Stimulated activated CD4-positive, alpha-beta T cell treated with anti-CD3 and anti-CD28 coated beads, Interleukin-4, amount 100 ng/mL, for 4 hours (primary cell): ENCODE measurements around the gene COA3.

Experiments used
- DNase-seq, 2 experiments: peaks; one replicate each; pipeline ENCODE4 v3.0.0-alpha.2; 2020

COA3 gene

DNA sequence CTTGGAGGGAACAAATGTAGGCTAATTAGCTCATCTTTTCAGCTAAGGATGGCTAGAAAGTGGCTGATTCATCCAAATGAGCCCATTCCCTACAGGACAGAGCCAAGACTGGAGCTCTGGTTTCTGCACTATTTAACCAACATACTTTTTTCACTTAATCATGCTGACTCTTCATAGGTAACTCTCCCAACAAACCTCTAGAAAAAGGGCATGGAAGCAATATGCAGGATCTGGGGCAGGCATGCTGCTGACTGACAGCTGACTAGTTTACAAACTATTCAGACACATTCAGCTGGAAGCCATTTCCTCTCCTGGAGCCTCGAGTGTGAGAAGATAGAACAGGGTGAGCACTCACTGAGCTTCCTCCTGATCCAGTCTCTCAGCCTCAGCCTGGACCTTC lies 19.4 kb upstream of the COA3 start:
- DNase-seq, result no peak

DNA sequence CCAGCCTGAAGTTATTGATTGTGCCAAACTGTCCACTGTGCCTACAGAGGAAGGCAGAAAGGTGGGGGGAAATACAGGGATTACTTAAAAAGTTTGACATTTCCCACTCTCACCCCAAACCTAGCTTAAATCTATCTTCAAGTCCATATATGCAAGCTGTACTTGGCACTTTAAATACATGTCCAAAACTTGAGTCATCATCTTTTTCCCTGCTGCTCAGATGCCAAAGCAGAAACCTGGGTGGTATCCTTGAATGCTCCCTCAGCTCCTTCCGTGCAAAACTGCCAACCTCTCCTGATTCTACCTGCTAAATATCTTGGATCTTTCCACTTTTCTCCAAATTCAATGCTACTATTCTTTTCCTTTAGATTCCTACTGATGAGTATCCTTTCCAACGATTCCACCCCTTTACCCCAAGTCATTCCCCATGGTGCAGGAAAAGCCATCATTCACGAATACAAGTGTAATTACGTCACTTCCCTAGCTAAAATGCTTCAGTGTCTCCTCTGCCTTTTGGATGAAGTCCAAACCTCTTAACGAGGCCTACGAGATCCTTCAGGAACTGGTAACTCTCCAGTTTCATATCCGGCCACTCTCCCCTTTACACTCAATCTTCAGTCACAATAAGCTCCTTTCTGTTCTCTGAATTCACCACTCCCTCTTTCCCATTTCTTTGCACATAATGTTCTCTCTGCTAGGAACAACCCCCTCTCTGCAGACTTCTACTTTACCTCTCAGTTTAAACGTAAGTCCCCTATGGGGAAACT lies 16.3 kb upstream of the COA3 start:
- DNase-seq, result no peak

DNA sequence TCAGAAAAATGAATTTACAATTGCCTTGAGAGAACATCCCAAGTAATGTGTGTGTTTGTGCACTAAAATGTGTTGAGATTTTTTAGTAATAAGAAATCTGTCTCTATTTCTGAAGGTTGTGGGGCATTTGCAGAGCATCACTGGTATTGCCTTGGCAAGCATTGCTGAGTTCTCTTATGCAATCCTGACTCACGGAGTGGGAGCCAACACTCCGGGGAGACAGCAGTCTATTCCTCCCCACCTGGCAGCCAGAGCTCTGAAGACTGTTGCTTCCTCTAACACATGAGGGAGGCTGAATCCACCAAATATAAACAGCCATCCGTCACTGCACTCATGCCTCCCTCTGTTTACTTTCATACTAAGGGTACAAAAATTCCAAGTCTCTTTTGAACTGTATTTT lies 10.7 kb upstream of the COA3 start:
- no peak for DNase-seq

DNA sequence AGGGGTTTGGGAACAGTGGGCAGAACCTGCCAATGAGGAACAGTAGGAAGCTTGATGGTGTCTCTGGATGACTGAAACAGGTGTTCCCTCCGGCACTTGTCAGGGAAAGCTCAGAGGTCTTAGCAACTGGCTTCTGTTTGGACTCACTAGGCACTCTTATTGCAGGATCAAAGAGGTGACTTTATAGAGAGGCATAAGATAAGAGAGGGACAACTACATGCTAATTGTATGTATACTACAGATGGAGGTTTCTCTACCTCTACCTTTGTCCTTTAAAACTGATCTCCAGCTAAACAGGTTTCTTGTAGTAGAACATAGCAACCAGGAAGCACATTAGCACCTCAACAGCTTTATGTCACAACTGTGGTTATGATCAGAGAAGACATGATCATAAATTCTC lies 7.7 kb upstream of the COA3 start:
- DNase-seq, result no peak

DNA sequence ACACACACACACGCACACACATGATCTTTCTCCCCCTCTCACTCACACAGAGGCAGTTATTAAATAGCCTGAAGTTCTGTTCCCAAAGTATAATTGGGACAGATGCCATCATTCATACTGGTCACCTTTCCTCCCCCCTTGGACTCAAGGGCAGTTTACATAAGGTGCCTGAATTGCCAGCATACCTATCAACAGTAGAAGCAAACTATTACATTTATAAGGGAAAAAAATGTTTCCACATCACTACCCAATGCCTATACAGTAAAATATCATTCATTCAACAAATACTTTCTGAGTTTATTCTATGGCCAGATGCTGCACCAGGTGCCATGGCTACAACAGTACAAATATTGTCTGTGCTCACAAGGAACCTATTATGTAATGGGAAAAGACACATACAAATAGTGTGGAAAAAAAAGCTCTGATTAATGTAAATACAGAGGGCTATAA lies 6.4 kb upstream of the COA3 start:
- DNase-seq, result no peak

DNA sequence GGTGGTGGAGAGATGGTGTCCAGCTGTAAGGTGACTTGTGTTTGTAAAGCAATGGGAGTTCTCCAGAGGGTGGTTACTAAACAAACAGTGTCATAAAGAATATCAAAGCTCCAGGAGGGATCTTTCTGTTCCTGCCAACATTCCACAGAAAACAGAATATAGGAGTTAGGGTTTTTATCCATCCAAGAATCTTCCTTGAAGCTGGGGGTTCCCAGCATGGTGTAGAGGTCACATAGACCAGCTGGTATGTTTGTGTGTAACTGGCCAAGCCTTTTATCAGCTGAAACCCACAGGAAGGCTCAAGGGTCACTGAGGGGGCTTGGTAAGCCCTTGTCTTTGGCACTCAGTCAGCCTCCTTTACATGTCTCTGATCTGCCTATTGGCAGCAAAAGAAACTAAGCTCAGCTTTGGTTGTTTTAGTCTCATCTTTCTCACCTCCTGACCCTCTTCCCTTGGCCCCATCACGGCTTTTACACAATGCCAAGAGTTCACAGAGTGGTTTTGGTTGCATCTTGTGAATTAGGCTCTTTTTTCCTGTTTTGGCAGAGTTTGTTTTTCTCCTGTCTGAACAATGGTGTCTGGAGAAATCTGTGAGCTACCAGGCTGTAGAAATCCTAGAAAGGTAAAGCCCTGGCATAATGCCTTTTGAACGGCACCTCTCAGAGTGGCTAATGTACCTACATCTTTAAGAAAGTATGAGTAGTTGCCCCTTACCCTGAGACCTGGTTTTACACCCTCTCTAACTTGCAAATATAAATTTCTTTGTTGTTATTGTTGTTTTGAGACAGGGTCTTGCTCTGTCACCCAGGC lies 4.8 kb upstream of the COA3 start:
- no peak for DNase-seq

DNA sequence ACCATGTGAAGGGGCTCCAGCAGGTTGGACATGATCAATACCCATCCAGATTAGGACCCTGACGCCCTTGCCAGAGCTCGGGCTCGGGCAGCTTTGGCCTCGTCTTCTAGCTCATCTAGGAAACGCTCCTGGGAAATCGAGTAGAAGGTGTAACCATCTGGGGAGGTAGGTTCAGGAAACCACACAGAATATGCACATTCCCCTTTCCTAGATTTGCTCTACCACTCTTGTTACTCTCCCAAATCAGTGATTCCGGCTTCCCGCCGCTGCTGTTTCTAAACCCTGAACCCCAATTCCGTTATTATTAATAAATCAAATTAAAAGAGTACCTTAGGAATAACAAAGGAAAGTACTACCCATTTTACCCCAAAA lies 507 bp downstream of the COA3 start:
- DNase-seq, result no peak

DNA sequence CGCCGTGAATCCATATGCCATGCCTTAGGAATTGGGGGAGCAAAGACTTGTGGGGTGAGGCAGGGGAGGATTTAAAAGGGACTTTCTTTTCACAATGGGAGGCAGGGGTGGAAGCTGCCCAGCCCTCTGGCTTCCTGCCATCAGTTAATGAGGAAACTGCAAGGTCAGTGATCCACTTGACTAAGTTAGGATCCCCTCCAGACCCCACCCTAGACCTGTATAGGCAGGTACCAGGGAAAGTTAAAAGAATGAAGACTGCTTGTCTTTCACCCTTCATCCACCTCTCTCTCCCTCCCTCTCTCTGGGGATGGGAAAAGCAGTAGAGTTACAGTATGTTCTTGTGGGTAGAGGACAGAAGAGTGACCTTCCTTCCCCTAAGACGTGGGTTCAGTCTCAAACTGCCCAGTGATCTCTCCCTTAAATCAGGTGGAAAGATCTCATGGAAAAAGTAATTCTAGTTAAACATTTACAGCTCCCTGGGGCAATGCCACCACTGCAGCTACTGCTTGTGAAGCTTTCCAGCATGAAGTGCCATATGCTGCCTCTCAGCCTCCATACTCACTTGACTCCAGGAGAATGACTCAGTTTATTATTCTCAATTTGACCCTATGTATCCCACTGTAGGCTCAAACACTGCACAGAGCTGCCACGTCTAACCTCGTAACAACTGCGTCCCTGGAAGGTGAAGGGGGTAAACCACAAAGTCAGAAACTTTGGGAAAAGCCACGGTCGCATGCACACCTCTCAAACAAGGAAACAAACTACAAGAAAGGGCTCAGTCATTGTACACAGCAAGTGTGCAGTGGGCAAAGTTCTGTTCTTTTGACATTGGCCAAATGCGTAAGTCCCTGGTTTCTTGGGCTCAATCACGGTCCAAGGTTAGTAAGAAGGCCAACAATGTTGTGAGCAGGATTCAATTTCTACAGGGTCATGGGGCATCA lies 1.2 kb downstream of the COA3 start:
- no peak for DNase-seq

DNA sequence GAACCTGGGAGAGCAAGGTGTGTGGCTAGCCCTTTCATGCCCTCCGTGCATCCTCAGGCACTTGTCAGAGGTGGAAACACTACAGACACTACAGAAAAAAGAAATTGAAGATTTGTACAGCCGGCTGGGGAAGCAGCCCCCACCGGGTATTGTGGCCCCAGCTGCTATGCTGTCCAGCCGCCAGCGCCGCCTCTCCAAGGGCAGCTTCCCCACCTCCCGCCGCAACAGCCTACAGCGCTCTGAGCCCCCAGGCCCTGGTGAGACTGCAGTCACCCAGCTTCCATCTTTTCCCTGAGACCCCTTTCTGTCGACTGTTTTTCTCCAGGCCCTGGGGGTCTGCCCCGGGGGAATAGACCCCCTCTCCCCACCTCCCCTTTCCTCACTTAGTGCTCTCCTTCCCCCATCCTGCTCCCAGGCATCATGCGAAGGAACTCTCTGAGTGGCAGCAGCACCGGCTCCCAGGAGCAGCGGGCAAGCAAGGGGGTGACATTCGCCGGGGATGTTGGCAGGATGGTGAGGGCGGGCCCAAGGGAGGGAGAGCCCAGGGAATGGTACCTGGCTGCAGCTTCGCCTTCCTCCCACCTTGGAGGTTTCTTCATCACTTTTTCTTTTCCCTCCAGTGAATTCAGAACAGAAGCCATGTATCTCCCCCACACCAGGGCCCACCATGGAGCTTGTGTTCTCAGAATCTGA lies 2.3 kb downstream of the COA3 start:
- DNase-seq, result no peak

DNA sequence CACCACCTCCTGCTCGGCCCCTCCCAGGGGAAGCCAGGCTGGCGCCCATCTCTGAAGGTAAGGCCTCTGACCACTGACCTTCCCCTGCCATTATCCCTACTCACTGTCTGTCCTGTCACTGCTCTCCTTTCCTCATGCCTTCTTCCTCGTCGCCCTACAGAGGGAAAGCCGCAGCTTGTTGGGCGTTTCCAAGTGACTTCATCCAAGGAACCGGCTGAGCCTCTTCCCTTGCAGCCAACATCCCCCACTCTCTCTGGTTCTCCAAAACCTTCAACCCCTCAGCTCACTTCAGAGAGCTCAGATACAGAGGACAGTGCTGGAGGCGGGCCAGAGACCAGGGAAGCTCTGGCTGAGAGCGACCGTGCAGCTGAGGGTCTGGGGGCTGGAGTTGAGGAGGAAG lies 3.0 kb downstream of the COA3 start:
- DNase-seq, result no peak

DNA sequence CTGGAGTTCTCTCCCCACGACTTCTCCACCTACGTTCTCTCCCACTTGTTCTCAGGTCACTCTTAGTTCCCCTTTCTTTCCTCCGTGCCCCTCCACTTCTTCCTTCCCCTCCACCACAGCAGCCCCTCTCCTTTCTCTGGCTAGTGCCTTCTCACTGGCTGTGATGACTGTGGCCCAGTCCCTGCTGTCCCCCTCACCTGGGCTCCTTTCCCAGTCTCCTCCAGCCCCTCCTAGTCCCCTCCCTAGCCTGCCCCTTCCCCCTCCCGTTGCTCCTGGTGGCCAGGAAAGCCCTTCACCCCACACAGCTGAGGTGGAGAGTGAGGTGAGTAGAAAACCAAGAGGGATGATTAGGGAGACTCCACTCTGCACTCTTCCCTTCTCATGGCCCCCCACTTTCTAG lies 3.4 kb downstream of the COA3 start:
- DNase-seq, result no peak

DNA sequence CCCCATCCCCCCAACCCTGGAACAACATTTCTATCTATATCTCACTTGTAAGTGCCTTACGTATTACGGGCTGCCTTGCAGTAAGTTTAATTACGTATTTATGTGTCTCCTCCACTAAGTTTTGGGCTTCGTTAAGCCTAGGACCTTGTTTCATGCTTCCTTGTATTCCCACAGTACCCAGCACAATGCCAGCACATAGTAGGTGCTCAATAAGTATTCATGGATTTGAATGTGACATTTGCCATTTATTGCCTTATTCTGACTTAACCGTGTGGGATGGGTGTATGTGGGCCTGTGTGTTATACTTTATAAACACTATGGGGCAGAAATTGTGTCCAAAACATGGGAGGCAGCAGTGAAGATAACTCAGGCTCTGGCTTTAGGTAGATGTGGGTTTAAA lies 6.0 kb downstream of the COA3 start:
- no peak for DNase-seq

DNA sequence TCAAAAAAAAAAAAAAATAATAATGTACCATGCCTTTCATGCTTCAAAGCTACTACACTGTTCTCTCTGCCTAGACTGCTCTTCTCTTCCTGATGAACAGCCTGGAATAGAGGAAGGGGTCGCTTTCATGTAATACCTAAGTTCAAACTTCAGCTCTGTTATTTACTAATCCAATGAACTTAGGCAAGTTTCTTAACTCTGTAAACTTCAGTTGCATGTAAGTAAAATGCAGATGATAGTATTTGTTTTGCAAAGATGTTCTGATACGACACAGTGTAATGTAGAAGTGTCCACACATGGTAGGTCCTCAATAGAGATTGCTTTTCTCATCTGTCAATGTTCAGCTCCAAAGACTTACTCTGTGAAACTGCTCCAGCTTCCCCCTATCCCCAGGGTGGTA lies 6.6 kb downstream of the COA3 start:
- no peak for DNase-seq

DNA sequence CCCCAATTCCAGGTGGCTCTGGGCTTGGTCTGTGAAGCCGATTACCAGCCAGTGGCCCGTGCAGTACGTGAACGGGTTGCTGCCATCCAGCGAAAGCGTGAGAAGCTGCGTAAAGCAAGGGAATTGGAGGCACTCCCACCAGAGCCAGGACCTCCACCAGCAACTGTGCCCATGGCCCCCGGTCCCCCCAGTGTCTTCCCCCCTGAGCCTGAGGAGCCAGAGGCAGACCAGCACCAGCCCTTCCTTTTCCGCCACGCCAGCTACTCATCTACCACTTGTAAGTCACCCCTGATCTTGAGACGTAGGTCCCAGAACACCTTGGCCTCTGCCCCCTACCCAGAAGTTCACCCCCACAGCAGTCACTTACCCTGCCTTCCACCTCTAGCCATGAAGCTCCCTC lies 11.2 kb downstream of the COA3 start:
- DNase-seq, result no peak

DNA sequence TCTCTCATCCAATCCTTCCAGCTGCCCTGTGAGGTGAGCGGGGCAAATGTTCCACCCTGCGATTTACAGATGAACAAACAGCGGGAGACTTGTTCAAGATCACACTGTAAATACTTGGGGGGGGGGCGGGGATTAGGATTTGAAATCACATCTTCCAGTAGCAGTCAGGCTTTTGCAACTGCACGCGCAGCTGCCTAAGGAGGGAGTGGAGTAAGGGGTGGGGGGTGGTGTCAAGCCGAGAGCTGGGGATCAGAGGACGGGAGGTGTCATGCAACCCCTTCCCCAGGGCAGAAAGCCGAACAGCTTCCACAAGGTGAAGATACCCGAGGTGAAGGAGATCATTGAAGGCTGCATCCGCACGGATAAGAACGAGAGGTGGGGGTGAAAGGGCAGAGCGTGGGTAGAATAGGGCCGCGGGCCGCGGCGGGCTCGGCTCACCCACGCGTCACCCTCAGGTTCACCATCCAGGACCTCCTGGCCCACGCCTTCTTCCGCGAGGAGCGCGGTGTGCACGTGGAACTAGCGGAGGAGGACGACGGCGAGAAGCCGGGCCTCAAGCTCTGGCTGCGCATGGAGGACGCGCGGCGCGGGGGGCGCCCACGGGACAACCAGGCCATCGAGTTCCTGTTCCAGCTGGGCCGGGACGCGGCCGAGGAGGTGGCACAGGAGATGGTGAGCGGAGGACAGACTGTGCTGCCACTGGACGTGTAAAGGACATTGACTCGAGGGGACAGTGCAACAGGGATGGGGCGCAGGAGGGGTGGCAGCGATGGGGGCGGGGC lies 13.5 kb downstream of the COA3 start:
- DNase-seq, result peak in 1 of 2 experiments; percentile 47

DNA sequence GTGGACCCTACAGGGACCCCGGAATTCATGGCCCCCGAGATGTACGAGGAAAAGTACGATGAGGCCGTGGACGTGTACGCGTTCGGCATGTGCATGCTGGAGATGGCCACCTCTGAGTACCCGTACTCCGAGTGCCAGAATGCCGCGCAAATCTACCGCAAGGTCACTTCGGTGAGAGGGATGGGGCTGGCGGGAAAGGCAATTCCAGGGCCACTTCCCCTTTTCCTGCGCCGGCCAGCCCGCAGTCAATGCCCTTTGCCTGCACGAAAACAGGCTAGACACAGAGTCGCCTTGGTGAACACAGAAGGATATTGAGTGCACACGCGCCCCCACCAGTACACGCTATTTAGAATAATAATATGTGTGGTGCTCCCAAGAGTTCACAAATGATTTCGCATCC lies 14.1 kb downstream of the COA3 start:
- DNase-seq, result no peak

DNA sequence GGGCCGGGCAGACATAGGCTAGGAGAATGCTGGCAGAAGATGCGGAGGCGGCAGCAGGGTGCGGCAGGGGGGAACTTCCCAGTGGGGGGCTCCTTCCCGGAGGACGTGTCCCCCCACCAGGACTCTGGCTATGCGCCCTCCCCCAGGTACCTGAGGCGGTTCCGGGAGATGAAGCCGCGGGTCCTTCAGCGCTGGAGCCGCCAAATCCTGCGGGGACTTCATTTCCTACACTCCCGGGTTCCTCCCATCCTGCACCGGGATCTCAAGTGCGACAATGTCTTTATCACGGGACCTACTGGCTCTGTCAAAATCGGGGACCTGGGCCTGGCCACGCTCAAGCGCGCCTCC lies 14.7 kb downstream of the COA3 start:
- DNase-seq, result no peak

DNA sequence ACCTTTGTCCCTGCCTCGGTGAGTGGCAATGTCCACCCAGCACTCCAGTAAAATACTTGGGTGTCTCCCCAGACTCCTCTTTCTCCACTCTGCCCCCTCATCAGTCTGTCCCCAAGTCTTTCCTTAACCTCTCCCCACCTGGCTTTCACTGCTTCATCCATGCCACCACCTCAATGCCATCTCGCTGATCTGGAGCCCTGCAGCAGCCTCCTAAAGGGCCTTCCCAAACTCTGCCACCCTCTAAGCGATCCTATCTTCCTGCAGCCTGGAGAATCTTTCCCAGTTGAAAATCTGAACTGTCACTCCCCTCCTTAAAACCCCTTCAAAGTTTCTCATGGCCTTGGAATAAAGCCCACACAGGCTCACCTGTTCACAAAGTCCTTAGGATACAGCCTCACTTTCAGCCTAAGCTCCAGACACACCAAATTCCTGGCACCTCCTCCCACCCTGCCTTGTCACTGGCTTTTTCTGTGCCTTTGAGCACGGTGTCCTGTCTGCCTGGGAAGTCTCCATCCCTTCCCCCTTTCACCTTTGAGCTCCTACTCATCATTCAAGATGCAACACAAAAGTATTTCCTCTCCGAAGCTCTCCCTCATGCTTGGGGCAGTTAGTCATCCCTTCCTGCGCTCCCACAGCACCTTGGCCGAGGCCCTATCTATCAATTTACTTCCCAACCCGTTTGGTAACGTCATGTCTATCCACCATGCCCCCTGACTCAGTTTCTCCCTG lies 15.3 kb downstream of the COA3 start:
- DNase-seq, result no peak

DNA sequence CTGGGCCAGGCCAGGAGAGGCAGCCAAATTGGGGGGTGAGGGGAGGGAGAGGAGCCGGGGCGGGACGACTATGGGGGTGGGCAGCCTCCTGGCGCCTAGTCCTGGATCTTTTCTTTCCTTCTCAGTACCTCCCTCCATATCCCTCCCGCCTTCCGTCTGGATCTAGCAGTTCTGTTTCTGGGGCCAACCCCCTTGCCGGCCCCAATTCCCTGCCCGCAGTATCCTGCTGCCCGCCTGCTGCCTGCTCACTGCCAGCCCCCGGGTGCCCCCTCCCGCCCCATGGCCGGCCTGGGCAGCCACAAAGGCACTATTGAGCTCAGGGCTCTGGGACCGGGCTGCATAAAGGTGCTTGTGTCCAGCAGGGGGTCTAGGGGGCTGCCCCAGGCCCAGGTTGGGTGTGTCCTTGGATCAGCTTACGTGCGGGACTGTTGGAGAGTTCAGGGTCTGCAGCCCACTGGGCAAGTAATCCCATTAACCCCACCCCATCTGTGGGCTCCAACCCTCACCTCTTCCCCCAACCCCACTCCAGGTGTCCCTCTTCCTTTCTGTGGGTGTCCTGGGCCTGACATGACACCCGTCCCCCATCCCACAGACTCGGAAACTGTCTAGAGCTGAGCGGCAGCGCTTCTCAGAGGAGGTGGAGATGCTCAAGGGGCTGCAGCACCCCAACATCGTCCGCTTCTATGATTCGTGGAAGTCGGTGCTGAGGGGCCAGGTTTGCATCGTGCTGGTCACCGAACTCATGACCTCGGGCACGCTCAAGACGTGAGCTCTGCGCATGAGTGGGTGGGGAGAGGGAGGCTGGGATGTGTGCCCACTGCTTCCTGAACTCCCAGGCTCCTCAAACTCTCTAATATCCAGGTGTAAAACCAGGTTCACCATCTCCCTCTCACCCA lies 16.1 kb downstream of the COA3 start:
- no peak for DNase-seq

DNA sequence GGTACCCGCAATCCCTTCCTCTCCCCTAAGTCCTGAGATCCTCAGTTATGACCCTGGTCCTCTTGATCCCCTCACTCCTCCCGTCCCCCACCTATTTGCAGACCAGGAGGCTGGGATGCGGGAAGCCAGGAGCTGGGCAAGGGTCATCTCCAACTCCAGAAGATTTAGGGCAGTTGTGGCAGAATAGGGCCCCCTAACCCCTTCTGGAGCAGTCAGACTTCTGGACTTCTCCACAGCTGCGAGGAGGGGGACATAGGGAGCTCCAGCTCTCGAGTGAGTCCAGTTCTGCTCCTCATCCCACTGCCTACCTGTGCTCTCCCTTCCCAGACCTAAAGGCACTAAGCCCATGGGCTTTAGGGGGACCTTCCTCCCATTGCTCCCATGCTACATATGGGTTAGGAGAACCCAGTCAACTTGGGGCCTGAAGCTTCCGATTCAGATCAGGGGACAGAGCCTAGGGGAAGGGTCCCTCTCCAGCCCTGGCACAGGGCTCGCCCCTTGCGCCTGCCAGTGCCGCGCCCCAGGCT lies 16.8 kb downstream of the COA3 start:
- DNase-seq, result no peak
